Measurements from ENCODE around the gene INF2. TPM values are rescaled to one million over a fixed set of nuclear protein-coding genes. Genes with fewer than 3 reads are reported as not detected.

Gene INF2
- total and polyA plus RNA-seq, 9 of the 15 experiments (the other 6 are each of a cell fraction or from before 2014, with no cell fraction given): 0.56 to 31.3 (median 7.8) TPM

DNA sequence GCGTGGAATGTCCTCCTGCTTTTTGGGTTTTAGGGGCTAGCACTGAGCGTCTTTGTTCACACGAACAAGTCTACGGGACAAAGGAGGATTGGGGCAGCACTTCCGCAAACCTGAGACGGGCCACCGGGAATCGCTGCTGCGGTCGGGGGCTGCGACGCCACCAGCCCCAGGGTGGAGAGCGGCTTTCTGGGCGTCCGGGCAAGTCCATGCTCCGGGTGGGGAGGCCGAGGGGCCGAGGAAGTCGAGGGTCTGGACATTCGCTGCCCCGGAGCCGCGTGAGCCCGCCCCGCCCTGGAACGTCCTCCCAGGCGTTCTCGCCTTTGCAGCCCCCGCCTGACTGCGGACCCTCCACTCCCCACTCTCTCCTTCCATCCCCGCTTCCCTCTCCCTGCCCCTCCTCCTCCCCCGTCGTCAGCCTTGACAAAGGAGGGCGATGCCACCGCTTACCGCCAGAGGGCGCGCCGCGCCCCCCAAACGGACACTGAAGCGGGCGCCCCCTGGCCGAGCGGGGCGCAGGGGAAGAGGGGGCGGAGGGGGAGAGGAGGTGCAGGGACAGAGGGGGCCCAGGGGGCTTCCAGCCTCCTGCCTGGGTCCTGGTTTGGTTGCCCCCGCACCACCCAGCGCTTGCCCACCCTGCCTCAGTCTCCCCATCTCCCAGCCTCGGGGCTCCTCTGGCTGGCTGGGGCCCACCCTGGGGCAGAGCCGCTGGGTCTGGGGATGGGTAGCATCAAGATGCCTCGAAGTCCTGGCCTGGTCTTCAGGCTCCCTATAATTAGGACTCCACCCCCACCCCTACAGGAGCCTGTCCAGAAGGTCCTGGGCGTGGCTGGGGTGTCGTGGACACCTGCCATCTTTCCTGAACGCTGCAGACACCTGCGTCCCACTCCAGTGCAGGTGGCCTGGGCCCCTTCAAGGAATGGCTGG is 39.1 kb upstream of the INF2 start (continued):
- TF ChIP-seq MYC (IDR thresholded peaks at IDR 0.05; ENCODE audit: low read depth, low read length) (no peak), MYC (CRISPR knock-in tag; IDR thresholded peaks at IDR 0.05; ENCODE audit: borderline replicate concordance, low read depth) (no peak), NFXL1 (CRISPR knock-in tag; IDR thresholded peaks at IDR 0.05) (no peak), BCL6 (CRISPR knock-in tag; IDR thresholded peaks at IDR 0.05) (no peak), SIX5 (IDR thresholded peaks at IDR 0.05; ENCODE audit: borderline replicate concordance in 1 of 2, insufficient read depth in 1 of 2, low read depth in 1 of 2, low read length in 2 of 2) (no peak), POLR2B (IDR thresholded peaks at IDR 0.05; ENCODE audit: low read depth, partially characterized antibody) (no peak), NR3C1 (CRISPR knock-in tag; IDR thresholded peaks at IDR 0.05) (no peak), FOXJ3 (CRISPR knock-in tag; IDR thresholded peaks at IDR 0.05) (no peak), PPARD (CRISPR knock-in tag; IDR thresholded peaks at IDR 0.05) (no peak), ZNF644 (tag; IDR thresholded peaks at IDR 0.05; ENCODE audit: low read depth) (no peak), TFAM (CRISPR knock-in tag; conservative IDR thresholded peaks at IDR 0.05) (no peak)
- TF ChIP-seq, protein P1, sequence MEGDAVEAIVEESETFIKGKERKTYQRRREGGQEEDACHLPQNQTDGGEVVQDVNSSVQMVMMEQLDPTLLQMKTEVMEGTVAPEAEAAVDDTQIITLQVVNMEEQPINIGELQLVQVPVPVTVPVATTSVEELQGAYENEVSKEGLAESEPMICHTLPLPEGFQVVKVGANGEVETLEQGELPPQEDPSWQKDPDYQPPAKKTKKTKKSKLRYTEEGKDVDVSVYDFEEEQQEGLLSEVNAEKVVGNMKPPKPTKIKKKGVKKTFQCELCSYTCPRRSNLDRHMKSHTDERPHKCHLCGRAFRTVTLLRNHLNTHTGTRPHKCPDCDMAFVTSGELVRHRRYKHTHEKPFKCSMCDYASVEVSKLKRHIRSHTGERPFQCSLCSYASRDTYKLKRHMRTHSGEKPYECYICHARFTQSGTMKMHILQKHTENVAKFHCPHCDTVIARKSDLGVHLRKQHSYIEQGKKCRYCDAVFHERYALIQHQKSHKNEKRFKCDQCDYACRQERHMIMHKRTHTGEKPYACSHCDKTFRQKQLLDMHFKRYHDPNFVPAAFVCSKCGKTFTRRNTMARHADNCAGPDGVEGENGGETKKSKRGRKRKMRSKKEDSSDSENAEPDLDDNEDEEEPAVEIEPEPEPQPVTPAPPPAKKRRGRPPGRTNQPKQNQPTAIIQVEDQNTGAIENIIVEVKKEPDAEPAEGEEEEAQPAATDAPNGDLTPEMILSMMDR (IDR thresholded peaks at IDR 0.05 in 2 of 3, conservative IDR thresholded peaks at IDR 0.05 in 1 of 3; ENCODE audit: insufficient read depth in 2 of 3, low read depth in 1 of 3, low read length in 3 of 3): peak; percentile 77 to 99 (median 90)
- TF ChIP-seq, protein P2, sequence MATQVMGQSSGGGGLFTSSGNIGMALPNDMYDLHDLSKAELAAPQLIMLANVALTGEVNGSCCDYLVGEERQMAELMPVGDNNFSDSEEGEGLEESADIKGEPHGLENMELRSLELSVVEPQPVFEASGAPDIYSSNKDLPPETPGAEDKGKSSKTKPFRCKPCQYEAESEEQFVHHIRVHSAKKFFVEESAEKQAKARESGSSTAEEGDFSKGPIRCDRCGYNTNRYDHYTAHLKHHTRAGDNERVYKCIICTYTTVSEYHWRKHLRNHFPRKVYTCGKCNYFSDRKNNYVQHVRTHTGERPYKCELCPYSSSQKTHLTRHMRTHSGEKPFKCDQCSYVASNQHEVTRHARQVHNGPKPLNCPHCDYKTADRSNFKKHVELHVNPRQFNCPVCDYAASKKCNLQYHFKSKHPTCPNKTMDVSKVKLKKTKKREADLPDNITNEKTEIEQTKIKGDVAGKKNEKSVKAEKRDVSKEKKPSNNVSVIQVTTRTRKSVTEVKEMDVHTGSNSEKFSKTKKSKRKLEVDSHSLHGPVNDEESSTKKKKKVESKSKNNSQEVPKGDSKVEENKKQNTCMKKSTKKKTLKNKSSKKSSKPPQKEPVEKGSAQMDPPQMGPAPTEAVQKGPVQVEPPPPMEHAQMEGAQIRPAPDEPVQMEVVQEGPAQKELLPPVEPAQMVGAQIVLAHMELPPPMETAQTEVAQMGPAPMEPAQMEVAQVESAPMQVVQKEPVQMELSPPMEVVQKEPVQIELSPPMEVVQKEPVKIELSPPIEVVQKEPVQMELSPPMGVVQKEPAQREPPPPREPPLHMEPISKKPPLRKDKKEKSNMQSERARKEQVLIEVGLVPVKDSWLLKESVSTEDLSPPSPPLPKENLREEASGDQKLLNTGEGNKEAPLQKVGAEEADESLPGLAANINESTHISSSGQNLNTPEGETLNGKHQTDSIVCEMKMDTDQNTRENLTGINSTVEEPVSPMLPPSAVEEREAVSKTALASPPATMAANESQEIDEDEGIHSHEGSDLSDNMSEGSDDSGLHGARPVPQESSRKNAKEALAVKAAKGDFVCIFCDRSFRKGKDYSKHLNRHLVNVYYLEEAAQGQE (IDR thresholded peaks at IDR 0.05; ENCODE audit: borderline replicate concordance): peak; percentile 59; the same call in 1 of the 2 replicates
- TF ChIP-seq, protein P2 (CRISPR knock-in tag; IDR thresholded peaks at IDR 0.05; ENCODE audit: low read depth): no peak
- TF ChIP-seq, protein P3, sequence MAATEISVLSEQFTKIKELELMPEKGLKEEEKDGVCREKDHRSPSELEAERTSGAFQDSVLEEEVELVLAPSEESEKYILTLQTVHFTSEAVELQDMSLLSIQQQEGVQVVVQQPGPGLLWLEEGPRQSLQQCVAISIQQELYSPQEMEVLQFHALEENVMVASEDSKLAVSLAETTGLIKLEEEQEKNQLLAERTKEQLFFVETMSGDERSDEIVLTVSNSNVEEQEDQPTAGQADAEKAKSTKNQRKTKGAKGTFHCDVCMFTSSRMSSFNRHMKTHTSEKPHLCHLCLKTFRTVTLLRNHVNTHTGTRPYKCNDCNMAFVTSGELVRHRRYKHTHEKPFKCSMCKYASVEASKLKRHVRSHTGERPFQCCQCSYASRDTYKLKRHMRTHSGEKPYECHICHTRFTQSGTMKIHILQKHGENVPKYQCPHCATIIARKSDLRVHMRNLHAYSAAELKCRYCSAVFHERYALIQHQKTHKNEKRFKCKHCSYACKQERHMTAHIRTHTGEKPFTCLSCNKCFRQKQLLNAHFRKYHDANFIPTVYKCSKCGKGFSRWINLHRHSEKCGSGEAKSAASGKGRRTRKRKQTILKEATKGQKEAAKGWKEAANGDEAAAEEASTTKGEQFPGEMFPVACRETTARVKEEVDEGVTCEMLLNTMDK (IDR thresholded peaks at IDR 0.05; ENCODE audit: borderline replicate concordance, insufficient read depth, low read depth, low read length, poor library complexity, severe bottlenecking): peak; percentile 86

Measured in K562 (cell line).